ENCODE data around the gene AGBL4. TPM values are rescaled to one million over a fixed set of nuclear protein-coding genes. Genes with fewer than 3 reads are reported as not detected.

Gene AGBL4
- total and polyA plus RNA-seq, 2 of the 13 experiments (the other 11 are each of a cell fraction or from before 2014, with no cell fraction given) = not detected

DNA sequence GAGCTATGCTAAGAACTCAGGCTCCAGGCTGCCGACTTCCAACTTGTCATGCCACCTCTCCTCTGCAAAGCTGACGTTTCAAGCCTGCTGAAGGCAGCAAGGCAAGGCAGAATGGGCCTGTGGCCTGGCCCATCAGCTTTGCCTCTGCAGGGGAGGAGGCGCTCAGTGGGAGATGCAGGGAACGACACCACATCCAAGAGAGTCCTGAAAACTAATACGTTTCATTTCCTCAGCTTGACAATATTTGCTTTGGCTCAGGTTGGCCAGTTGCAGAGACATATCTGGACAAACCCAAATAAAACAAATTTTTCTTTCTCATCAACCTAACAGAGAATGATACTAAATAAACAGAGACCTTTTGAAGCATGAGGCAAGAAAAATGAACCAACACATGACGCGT, 1282.4 kb downstream of the AGBL4 start:
- no peak for FAIRE-seq
- no peak for TF ChIP-seq ZNF564 (CRISPR knock-in tag; IDR thresholded peaks at IDR 0.05)
- CTCF ChIA-PET (ENCODE audit: low intra/inter-chr PET ratio, low total read pairs) = no interaction called here
- WGBS (ENCODE audit: low lambda C conversion rate) = 51% methylated on average over 7 of the region's 7 CpGs
- Histone ChIP-seq H3K36me3 (replicated peaks in 1 of 2; ENCODE audit: control insufficient read depth in 1 of 2, insufficient read depth in 2 of 2, low read length in 2 of 2) (no peaks in the 10 kb centered on the region), H4K20me1 (ENCODE audit: insufficient read depth, low read length) (no peaks in the 10 kb centered on the region), H3K4me3 (replicated peaks in 1 of 3; ENCODE audit: insufficient read depth in 1 of 3, low read depth in 2 of 3, low read length in 3 of 3) (no peak overlapping the region), H3K79me2 (ENCODE audit: insufficient read depth, low read length) (no peaks in the 10 kb centered on the region), H2AFZ (ENCODE audit: low read length) (no peak overlapping the region), H3K27ac (ENCODE audit: extremely low read length, insufficient read depth, low read length) (no peak overlapping the region), H3K9ac (ENCODE audit: insufficient read depth, low read depth, low read length) (no peak overlapping the region), H3K4me2 (ENCODE audit: low read depth, low read length) (no peak overlapping the region), H3K4me1 (ENCODE audit: insufficient read depth, low read length) (peaks cover 33% of the 10 kb centered on the region), H3K27me3 (ENCODE audit: control insufficient read depth in 1 of 2, insufficient read depth in 2 of 2, low read length in 2 of 2) (no peaks in the 10 kb centered on the region), H3K9me3 (ENCODE audit: low read length) (no peaks in the 10 kb centered on the region)
- in situ Hi-C loops (cut with HindIII; ENCODE audit: extremely low pct_ligation_motif_present, low pct_unique_long_range_greater_than_20kb) = no loop called here
- BruUV-seq (replicated peaks) = no TSS peak
- intact Hi-C loops (cut with micrococcal nuclease; ENCODE audit: unreplicated experiment) = no loop called here
- no peak for DNase-seq (ENCODE audit: low spot score)
- POLR2A ChIA-PET = no interaction called here
- no peak for ATAC-seq

GRCh38 chr1:48740621-48741020, 1283.1 kb downstream of the AGBL4 start:
- in situ Hi-C loops (cut with HindIII; ENCODE audit: extremely low pct_ligation_motif_present, low pct_unique_long_range_greater_than_20kb) (no loop called here), intact Hi-C loops (cut with micrococcal nuclease; ENCODE audit: unreplicated experiment) (no loop called here)
- ChIA-PET CTCF (ENCODE audit: low intra/inter-chr PET ratio, low total read pairs) (no interaction called here), POLR2A (no interaction called here)
- FAIRE-seq (no peak), ATAC-seq (no peak), DNase-seq (ENCODE audit: low spot score) (no peak)
- Histone ChIP-seq H3K27me3 (ENCODE audit: control insufficient read depth in 1 of 2, insufficient read depth in 2 of 2, low read length in 2 of 2) (no peaks in the 10 kb centered on the region), H3K9ac (ENCODE audit: insufficient read depth, low read depth, low read length) (no peak overlapping the region), H3K36me3 (replicated peaks in 1 of 2; ENCODE audit: control insufficient read depth in 1 of 2, insufficient read depth in 2 of 2, low read length in 2 of 2) (no peaks in the 10 kb centered on the region), H3K79me2 (ENCODE audit: insufficient read depth, low read length) (no peaks in the 10 kb centered on the region), H3K9me3 (ENCODE audit: low read length) (no peaks in the 10 kb centered on the region), H2AFZ (ENCODE audit: low read length) (no peak overlapping the region), H3K4me3 (replicated peaks in 1 of 3; ENCODE audit: insufficient read depth in 1 of 3, low read depth in 2 of 3, low read length in 3 of 3) (no peak overlapping the region), H3K27ac (ENCODE audit: extremely low read length, insufficient read depth, low read length) (no peak overlapping the region), H3K4me2 (ENCODE audit: low read depth, low read length) (no peak overlapping the region), H4K20me1 (ENCODE audit: insufficient read depth, low read length) (no peaks in the 10 kb centered on the region), H3K4me1 (ENCODE audit: insufficient read depth, low read length) (peaks cover 33% of the 10 kb centered on the region)
- 62% methylated on average over 3 of the region's 3 CpGs for whole genome bisulfite sequencing (ENCODE audit: low lambda C conversion rate)
- TF ChIP-seq SCMH1 (CRISPR knock-in tag; IDR thresholded peaks at IDR 0.05; ENCODE audit: borderline replicate concordance) (no peak), ZFX (CRISPR knock-in tag; IDR thresholded peaks at IDR 0.05; ENCODE audit: low read depth) (no peak), SMAD9 (CRISPR knock-in tag; IDR thresholded peaks at IDR 0.05) (no peak), ZNF382 (CRISPR knock-in tag; IDR thresholded peaks at IDR 0.05; ENCODE audit: borderline replicate concordance) (no peak), ELF1 (CRISPR knock-in tag; IDR thresholded peaks at IDR 0.05) (no peak)
- TF ChIP-seq, protein P1, sequence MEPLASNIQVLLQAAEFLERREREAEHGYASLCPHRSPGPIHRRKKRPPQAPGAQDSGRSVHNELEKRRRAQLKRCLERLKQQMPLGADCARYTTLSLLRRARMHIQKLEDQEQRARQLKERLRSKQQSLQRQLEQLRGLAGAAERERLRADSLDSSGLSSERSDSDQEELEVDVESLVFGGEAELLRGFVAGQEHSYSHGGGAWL (CRISPR knock-in tag; IDR thresholded peaks at IDR 0.05) = no peak
- no TSS peak for BruUV-seq (replicated peaks)
